ENCODE data around the gene MED29.

Gene MED29

GRCh38 chr19:39425744-39426143 is 34.6 kb downstream of the MED29 start:
- Histone ChIP-seq H3K4me2 (no peak overlapping the region), H3K9me3 (no peaks in the 10 kb centered on the region), H3K27ac (no peak overlapping the region), H3K4me1 (0 out of 2 replicates have a peak, but pooled peaks cover 6% of the 10 kb centered on the region), H3K9ac (no peak overlapping the region), H4K20me1 (peaks cover 45% of the 10 kb centered on the region), H3K36me3 (peaks cover 60% of the 10 kb centered on the region), H3K27me3 (no peaks in the 10 kb centered on the region), H3K4me3 (no peak overlapping the region)
- no peak for TF ChIP-seq Cebpa-rat (IDR thresholded peaks at IDR 0.05)

- H3K9me3 ChIP-seq, result no peaks in the 10 kb centered on the region
- H3K27ac ChIP-seq, result no peak overlapping the region
- peaks cover 49% of the 10 kb centered on the region for H4K20me1 ChIP-seq
- TF ChIP-seq Cebpa-rat (IDR thresholded peaks at IDR 0.05), result no peak
- H3K36me3 ChIP-seq, result peaks cover 60% of the 10 kb centered on the region
- no peak overlapping the region for H3K4me3 ChIP-seq
- H3K4me1 ChIP-seq, result 0 out of 2 replicates have a peak, but pooled peaks cover 6% of the 10 kb centered on the region
- 0 out of 2 replicates have a peak overlapping the region, but pooled peaks have one; percentile 2 for H3K9ac ChIP-seq
- H3K27me3 ChIP-seq, result no peaks in the 10 kb centered on the region
- H3K4me2 ChIP-seq, result no peak overlapping the region
These were observed 35.0 kb downstream of the MED29 start for GRCh38 chr19:39426170-39426569.

GRCh38 chr19:39427707-39428106 is 36.5 kb downstream of the MED29 start:
- H4K20me1 ChIP-seq, result peaks cover 62% of the 10 kb centered on the region
- H3K4me2 ChIP-seq, result no peak overlapping the region
- H3K4me1 ChIP-seq, result 0 out of 2 replicates have a peak, but pooled peaks cover 6% of the 10 kb centered on the region
- no peak overlapping the region for H3K27ac ChIP-seq
- peaks cover 60% of the 10 kb centered on the region for H3K36me3 ChIP-seq
- no peak overlapping the region for H3K9ac ChIP-seq
- no peak overlapping the region for H3K4me3 ChIP-seq
- no peaks in the 10 kb centered on the region for H3K9me3 ChIP-seq
- H3K27me3 ChIP-seq, result no peaks in the 10 kb centered on the region
- TF ChIP-seq Cebpa-rat (IDR thresholded peaks at IDR 0.05), result no peak

GRCh38 chr19:39428283-39429112 is 37.3 kb downstream of the MED29 start:
- Histone ChIP-seq H3K4me2 (no peak overlapping the region), H3K9me3 (no peaks in the 10 kb centered on the region), H4K20me1 (peaks cover 62% of the 10 kb centered on the region), H3K27me3 (no peaks in the 10 kb centered on the region), H3K4me3 (no peak overlapping the region), H3K9ac (no peak overlapping the region), H3K4me1 (peaks cover 7% of the 10 kb centered on the region), H3K27ac (0 out of 2 replicates have a peak overlapping the region, but pooled peaks have one; percentile 30), H3K36me3 (peaks cover 60% of the 10 kb centered on the region)
- no peak for TF ChIP-seq Cebpa-rat (IDR thresholded peaks at IDR 0.05)

GRCh38 chr19:39430675-39431593 is 39.8 kb downstream of the MED29 start:
- Histone ChIP-seq H3K4me2 (no peak overlapping the region), H3K4me3 (no peak overlapping the region), H3K9ac (0 out of 2 replicates have a peak overlapping the region, but pooled peaks have one; percentile 34), H3K4me1 (peaks cover 22% of the 10 kb centered on the region), H3K9me3 (no peaks in the 10 kb centered on the region), H3K27me3 (no peaks in the 10 kb centered on the region), H3K27ac (0 out of 2 replicates have a peak overlapping the region, but pooled peaks have one; percentile 22), H3K36me3 (peaks cover 48% of the 10 kb centered on the region), H4K20me1 (peaks cover 60% of the 10 kb centered on the region)
- no peak for TF ChIP-seq Cebpa-rat (IDR thresholded peaks at IDR 0.05)

- Histone ChIP-seq H3K9me3 (no peaks in the 10 kb centered on the region), H3K36me3 (peaks cover 41% of the 10 kb centered on the region), H3K4me1 (peaks cover 30% of the 10 kb centered on the region), H3K4me2 (no peak overlapping the region), H3K27me3 (no peaks in the 10 kb centered on the region), H4K20me1 (peaks cover 55% of the 10 kb centered on the region), H3K9ac (no peak overlapping the region), H3K27ac (no peak overlapping the region), H3K4me3 (no peak overlapping the region)
- TF ChIP-seq Cebpa-rat (IDR thresholded peaks at IDR 0.05), result no peak
These were observed 41.5 kb downstream of the MED29 start for GRCh38 chr19:39432677-39433025.

- peak overlapping the region; percentile 86 for H3K4me2 ChIP-seq
- H4K20me1 ChIP-seq, result peaks cover 51% of the 10 kb centered on the region
- H3K9ac ChIP-seq, result peak overlapping the region; percentile 98
- H3K36me3 ChIP-seq, result peaks cover 41% of the 10 kb centered on the region
- no peak overlapping the region for H3K27ac ChIP-seq
- no peaks in the 10 kb centered on the region for H3K27me3 ChIP-seq
- no peak for TF ChIP-seq Cebpa-rat (IDR thresholded peaks at IDR 0.05)
- H3K9me3 ChIP-seq, result no peaks in the 10 kb centered on the region
- peak overlapping the region; percentile 87 for H3K4me3 ChIP-seq
- peaks cover 27% of the 10 kb centered on the region for H3K4me1 ChIP-seq
These were observed 42.4 kb downstream of the MED29 start for GRCh38 chr19:39433480-39434079.

GRCh38 chr19:39434123-39435076 is 43.2 kb downstream of the MED29 start:
- Histone ChIP-seq H3K4me2 (peak overlapping the region; percentile 86), H3K9me3 (no peaks in the 10 kb centered on the region), H4K20me1 (peaks cover 49% of the 10 kb centered on the region), H3K4me3 (peak overlapping the region; percentile 87), H3K27ac (peak overlapping the region; percentile 96), H3K4me1 (peaks cover 25% of the 10 kb centered on the region), H3K27me3 (no peaks in the 10 kb centered on the region), H3K36me3 (peaks cover 41% of the 10 kb centered on the region), H3K9ac (peak overlapping the region; percentile 98)
- no peak for TF ChIP-seq Cebpa-rat (IDR thresholded peaks at IDR 0.05)
